Effector memory CD4-positive, alpha-beta T cell (primary cell): ENCODE measurements around the gene AASDH.

Experiments
- DNase-seq, 3 donors: peaks; one replicate each; pipeline ENCODE4 v3.0.0-alpha.2; 2020
- H3K27ac ChIP-seq: 2 replicates; pipeline ENCODE4 v1.7.0; 2013; ENCODE audit warnings: mild to moderate bottlenecking, low read length, moderate library complexity; ENCODE audit not compliant: insufficient read depth, poor library complexity, severe bottlenecking
- H3K27me3 ChIP-seq: replicated peaks from 2 replicates; pipeline ENCODE4 v1.7.0; 2013; ENCODE audit warnings: mild to moderate bottlenecking, low read length; ENCODE audit not compliant: insufficient read depth, control insufficient read depth, poor library complexity, severe bottlenecking
- H3K36me3 ChIP-seq: 2 replicates; pipeline ENCODE4 v1.7.0; 2013; ENCODE audit warnings: mild to moderate bottlenecking, low read length, moderate library complexity; ENCODE audit not compliant: control insufficient read depth, insufficient read depth
- H3K4me1 ChIP-seq: 2 replicates; pipeline ENCODE4 v1.7.0; 2013; ENCODE audit warnings: low read length, mild to moderate bottlenecking; ENCODE audit not compliant: control insufficient read depth, insufficient read depth, poor library complexity, severe bottlenecking
- H3K4me3 ChIP-seq: 2 replicates; pipeline ENCODE4 v1.7.0; 2013; ENCODE audit warnings: low read length, low read depth, mild to moderate bottlenecking; ENCODE audit not compliant: insufficient read depth, poor library complexity, severe bottlenecking
- H3K9me3 ChIP-seq: 2 replicates; pipeline ENCODE4 v1.7.0; 2013; ENCODE audit warnings: mild to moderate bottlenecking, low read length, moderate library complexity; ENCODE audit not compliant: control insufficient read depth

The AASDH gene

DNA sequence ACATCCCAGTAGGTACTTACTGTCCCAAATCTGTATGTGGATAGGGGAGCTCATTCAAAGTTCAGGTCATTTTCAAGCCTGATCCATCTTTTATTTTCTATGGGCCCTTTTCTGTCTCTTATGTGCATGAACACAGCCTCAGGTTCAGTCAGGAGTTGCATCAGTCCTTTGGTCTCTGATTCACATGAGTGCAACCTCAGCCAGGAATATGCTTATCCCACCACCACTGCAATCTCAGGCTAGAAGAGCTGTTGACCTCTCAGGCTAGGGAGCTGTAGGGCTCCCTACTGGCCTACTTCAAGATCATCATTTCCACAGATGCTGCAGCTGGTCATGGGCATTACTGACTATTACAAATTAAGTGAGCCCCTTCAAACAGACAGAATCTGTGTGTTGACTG, 27.2 kb downstream of the AASDH start:
- no peak for DNase-seq
- Histone ChIP-seq H3K4me3 (no peak overlapping the region), H3K4me1 (no peaks in the 10 kb centered on the region), H3K9me3 (no peaks in the 10 kb centered on the region), H3K36me3 (peaks cover 1% of the 10 kb centered on the region), H3K27ac (no peak overlapping the region), H3K27me3 (no peaks in the 10 kb centered on the region)

DNA sequence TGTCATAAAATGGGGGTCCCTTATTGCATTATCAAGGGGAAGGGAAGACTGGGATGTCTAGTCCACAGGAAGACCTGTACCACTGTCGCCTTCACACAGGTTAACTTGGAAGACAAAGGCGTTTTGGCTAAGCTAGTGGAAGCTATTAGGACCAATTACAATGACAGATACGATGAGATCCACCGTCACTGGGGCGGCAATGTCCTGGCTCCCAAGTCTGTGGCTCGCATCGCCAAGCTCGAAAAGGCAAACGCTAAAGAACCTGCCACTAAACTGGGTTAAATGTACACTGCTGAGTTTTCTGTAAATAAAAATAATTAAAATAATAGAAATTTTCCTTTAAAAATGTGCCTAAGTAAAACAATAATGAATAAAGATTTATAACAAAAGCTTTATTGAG, 30.6 kb downstream of the AASDH start:
- H3K9me3 ChIP-seq: no peaks in the 10 kb centered on the region
- H3K4me3 ChIP-seq: no peak overlapping the region
- no peak for DNase-seq
- no peaks in the 10 kb centered on the region for H3K4me1 ChIP-seq
- H3K27me3 ChIP-seq: no peaks in the 10 kb centered on the region
- H3K36me3 ChIP-seq: peaks cover 13% of the 10 kb centered on the region
- H3K27ac ChIP-seq: no peak overlapping the region

DNA sequence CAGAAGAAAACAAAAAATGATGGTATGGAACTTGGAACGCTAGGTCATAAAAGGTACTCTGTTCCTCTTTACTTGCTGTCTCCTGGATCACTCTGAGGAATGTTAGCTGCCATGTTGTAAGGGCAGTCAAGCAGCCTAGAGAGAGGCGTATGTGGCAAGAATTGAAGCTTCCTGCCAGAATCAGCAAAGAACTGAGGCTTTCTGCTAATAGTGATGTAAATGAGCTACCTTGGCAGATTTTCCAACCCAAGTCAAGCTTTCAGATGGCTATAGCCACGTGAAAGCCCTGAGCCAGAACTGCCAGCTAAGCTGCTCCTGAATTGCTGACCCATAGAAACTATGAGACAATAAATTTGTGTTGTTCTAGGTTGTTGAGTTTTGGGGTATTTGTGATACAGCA, 38.7 kb downstream of the AASDH start:
- Histone ChIP-seq H3K27ac (no peak overlapping the region), H3K9me3 (no peaks in the 10 kb centered on the region), H3K27me3 (no peaks in the 10 kb centered on the region), H3K4me3 (no peak overlapping the region), H3K4me1 (no peaks in the 10 kb centered on the region), H3K36me3 (peaks cover 14% of the 10 kb centered on the region)
- no peak for DNase-seq

DNA sequence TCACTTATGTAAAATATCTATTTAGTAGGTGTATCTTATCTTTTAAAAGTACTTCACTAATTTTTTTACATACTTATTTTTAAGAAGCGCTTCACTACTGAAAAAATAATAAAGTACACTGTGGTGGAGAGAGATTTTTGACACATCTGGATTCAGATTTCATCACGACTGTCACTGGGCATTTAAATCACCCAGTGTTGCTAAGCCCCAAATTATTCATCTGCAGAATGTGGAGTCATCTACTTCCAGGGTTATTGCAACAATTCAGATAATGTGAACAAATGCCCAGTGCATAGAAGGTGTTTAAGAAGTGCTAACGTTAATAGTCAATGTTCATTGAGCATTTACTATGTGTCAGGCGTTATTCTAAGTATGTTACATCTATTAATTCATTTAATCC, 41.8 kb downstream of the AASDH start:
- Histone ChIP-seq H3K4me1 (no peaks in the 10 kb centered on the region), H3K27me3 (no peaks in the 10 kb centered on the region), H3K36me3 (peaks cover 9% of the 10 kb centered on the region), H3K27ac (no peak overlapping the region), H3K4me3 (no peak overlapping the region), H3K9me3 (no peaks in the 10 kb centered on the region)
- no peak for DNase-seq

DNA sequence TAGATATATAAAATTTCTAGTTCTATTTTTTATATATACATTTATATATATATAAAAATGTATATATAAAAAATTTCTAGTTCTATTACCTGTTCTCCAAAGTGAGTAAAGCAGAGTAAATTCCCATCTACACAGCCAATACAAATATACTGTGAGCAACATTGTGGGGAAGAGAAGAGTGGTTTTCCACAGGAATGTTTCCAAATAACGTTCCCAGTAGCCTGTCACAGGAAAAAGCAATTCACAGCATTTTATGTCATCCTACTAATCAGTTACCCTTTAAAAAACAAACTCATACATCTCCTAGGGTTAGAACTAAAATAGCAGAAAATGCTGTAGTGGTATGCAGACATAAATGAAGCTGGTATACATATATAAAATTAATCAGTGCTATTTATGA, 44.5 kb downstream of the AASDH start:
- no peak for DNase-seq
- no peaks in the 10 kb centered on the region for H3K4me1 ChIP-seq
- H3K9me3 ChIP-seq: no peaks in the 10 kb centered on the region
- H3K27ac ChIP-seq: no peak overlapping the region
- H3K36me3 ChIP-seq: no peaks in the 10 kb centered on the region
- no peaks in the 10 kb centered on the region for H3K27me3 ChIP-seq
- H3K4me3 ChIP-seq: no peak overlapping the region

DNA sequence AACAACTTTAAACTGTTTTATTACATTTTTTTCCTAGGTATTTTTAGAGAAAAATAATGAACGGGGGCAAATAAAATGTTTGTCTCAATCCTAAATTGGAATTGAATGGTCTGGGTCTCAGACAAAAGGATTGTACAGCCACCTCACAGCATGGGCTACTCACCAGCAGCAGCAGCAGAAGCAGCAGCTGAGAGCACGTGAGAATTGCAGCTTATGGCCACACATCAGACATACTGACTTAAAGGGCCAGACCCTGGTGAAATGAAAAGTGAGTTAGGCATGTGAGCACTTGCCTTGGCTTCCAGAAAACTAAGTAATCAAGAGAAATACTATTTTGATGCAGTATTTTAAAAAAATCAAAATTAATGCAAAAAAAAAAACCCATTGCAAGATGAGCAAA, 56.6 kb downstream of the AASDH start:
- Histone ChIP-seq H3K36me3 (no peaks in the 10 kb centered on the region), H3K9me3 (no peaks in the 10 kb centered on the region), H3K27me3 (no peaks in the 10 kb centered on the region), H3K27ac (no peak overlapping the region), H3K4me3 (no peak overlapping the region), H3K4me1 (no peaks in the 10 kb centered on the region)
- no peak for DNase-seq

DNA sequence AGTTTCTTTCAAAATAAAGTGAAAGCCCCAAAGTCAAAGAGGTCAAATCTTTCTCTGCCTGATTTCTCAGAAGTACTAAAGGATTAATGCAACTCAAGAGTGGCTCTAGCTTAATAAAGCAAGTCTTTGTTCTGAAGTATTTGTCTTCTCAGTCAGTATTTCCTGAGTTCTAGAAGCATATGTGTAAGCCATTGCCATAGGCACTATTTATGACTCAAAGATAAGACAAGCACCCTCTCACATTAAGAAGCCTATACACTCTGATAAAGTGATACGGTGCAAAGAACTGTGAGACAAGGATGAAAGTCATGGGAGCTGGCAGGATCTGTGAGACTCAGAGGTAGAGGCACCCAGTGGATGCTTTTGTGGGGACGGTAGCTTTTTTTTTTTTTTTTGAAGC, 60.9 kb downstream of the AASDH start:
- no peak overlapping the region for H3K27ac ChIP-seq
- no peaks in the 10 kb centered on the region for H3K9me3 ChIP-seq
- no peaks in the 10 kb centered on the region for H3K36me3 ChIP-seq
- H3K27me3 ChIP-seq: no peaks in the 10 kb centered on the region
- DNase-seq: no peak
- no peaks in the 10 kb centered on the region for H3K4me1 ChIP-seq
- no peak overlapping the region for H3K4me3 ChIP-seq

DNA sequence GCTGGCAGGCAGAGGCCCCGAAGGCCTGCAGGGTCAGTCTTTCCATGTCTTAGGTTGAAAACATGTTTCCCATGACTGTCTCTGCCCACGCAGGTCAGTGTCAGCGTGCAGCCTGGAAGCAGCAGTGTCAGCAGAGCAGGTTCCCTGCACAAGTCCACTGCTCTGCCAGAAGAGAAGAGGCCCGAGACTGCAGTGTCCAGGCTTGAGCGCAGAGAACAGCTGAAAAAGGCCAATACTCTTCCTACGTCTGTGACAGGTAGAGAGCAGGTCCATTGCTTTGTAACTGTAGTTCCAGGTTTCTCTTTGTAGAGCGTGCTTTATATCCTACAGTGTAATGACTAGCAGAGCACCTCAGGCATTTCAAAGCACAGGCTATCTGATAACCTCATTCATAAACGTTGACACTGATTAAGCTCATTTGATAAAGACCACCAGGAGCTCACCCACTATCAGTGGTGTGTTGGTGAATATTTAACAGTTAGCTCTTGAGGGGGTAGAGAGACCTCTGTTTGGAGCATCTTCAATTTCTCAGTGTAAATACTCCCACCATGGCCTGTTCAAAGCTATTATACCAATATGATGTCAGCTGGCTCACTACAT, 63.2 kb downstream of the AASDH start:
- Histone ChIP-seq H3K27me3 (no peaks in the 10 kb centered on the region), H3K4me3 (no peak overlapping the region), H3K27ac (no peak overlapping the region), H3K4me1 (no peaks in the 10 kb centered on the region), H3K9me3 (no peaks in the 10 kb centered on the region), H3K36me3 (no peaks in the 10 kb centered on the region)
- no peak for DNase-seq

DNA sequence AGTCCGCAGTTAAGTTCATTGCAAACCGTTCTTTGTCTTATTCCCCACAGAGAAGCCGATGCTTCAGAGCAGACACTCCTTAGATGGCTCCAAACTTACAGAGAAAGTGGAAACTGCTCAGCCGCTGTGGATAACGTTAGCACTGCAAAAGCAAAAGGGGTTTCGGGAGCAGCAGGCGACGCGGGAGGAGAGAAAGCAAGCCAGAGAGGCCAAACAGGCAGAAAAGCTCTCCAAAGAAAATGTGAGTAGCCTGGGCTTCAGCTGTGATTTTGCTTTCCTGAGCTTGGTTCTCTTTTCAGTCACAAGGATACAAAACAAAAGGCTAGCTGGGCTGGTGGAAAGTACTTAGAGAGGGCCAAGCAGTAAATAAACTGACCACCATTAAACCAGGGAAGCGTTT, 64.0 kb downstream of the AASDH start:
- Histone ChIP-seq H3K27me3 (no peaks in the 10 kb centered on the region), H3K36me3 (no peaks in the 10 kb centered on the region), H3K9me3 (no peaks in the 10 kb centered on the region), H3K27ac (no peak overlapping the region), H3K4me1 (no peaks in the 10 kb centered on the region), H3K4me3 (no peak overlapping the region)
- no peak for DNase-seq

DNA sequence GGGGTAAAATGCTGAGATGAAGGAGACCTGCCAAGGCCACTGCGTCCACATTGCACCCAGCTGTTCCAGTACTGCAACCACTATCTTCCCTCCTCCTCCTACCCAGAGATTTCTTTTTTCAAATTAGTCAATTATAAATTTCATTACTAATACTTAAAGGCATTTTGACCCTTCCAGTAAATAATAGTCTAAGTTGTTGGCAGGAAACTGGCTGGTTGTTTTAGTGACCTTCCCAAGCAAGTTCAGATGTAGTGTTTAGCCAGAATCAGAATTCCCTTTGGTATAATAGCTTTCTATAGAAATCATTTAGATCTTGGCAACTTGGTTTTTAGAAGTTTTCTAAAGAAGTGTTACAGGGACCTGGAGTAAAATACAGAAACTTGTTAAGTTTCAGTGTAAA, 66.0 kb downstream of the AASDH start:
- H3K4me3 ChIP-seq: no peak overlapping the region
- no peaks in the 10 kb centered on the region for H3K27me3 ChIP-seq
- H3K9me3 ChIP-seq: no peaks in the 10 kb centered on the region
- no peak for DNase-seq
- H3K36me3 ChIP-seq: no peaks in the 10 kb centered on the region
- H3K4me1 ChIP-seq: no peaks in the 10 kb centered on the region
- H3K27ac ChIP-seq: no peak overlapping the region

DNA sequence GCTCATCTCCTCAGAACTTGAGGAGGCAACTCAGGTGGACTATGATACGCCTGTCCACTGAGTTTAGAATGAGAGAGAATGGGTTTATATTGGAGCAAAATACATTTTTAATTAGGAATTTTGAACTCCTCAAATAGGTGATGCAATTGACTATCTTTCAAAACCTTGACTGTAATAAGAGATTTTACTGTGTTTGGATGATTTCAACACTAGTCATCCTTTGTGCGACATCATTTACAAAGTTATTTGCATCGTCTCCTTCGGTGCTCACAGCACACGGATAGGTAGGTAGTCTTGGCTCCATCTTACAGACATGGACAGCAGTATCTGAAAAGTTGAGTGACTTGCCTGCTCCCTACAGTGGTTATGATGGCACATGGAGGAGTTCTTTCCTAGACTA, 67.0 kb downstream of the AASDH start:
- H3K27me3 ChIP-seq: no peaks in the 10 kb centered on the region
- H3K36me3 ChIP-seq: no peaks in the 10 kb centered on the region
- DNase-seq: no peak
- H3K4me1 ChIP-seq: no peaks in the 10 kb centered on the region
- no peaks in the 10 kb centered on the region for H3K9me3 ChIP-seq
- H3K27ac ChIP-seq: no peak overlapping the region
- H3K4me3 ChIP-seq: no peak overlapping the region
